Measurements from ENCODE around the gene SETBP1.

The SETBP1 gene

DNA sequence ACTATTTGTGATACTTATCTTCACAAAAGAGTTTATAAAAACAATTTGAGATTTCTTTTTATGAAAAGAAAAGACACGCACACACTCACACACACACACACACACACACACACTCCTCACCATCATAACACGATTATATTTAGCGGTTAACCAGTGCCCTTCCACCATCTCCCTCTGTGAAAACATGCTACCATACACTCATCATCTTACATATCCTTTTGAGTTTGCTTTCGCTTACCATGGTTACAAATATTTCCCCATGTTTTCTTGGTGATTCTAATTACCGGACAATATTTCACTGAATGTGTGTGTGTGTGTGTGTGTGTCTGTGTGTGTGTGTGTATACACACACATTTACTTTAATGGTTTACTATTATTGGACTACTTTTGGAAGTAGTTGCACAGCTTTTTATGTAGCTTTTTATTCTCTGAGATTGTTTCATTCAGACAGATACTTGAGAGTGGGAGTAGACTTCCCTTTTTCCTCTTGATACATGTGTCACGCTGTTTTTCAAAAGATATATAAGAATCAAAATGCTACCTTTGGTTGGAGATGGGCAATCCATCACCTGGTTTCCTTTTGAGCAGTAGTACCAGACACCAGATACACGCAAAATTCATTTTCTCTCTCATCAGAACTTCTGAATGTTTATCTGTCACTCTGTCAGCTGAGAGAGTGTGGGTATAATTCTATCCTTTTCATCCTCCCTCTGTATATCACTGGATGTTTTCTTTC is 138.1 kb downstream of the SETBP1 start:
- no peaks in the 10 kb centered on the region for H3K36me3 ChIP-seq
- no peak for DNase-seq
- no peaks in the 10 kb centered on the region for H3K9me3 ChIP-seq
- TF ChIP-seq, protein P1, sequence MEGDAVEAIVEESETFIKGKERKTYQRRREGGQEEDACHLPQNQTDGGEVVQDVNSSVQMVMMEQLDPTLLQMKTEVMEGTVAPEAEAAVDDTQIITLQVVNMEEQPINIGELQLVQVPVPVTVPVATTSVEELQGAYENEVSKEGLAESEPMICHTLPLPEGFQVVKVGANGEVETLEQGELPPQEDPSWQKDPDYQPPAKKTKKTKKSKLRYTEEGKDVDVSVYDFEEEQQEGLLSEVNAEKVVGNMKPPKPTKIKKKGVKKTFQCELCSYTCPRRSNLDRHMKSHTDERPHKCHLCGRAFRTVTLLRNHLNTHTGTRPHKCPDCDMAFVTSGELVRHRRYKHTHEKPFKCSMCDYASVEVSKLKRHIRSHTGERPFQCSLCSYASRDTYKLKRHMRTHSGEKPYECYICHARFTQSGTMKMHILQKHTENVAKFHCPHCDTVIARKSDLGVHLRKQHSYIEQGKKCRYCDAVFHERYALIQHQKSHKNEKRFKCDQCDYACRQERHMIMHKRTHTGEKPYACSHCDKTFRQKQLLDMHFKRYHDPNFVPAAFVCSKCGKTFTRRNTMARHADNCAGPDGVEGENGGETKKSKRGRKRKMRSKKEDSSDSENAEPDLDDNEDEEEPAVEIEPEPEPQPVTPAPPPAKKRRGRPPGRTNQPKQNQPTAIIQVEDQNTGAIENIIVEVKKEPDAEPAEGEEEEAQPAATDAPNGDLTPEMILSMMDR (IDR thresholded peaks at IDR 0.05; ENCODE audit: low read depth, low read length) = no peak
- H3K4me3 ChIP-seq (ENCODE audit: low read depth, low read length) = no peak overlapping the region
- no peaks in the 10 kb centered on the region for H3K27me3 ChIP-seq
- H3K4me1 ChIP-seq = no peaks in the 10 kb centered on the region

DNA sequence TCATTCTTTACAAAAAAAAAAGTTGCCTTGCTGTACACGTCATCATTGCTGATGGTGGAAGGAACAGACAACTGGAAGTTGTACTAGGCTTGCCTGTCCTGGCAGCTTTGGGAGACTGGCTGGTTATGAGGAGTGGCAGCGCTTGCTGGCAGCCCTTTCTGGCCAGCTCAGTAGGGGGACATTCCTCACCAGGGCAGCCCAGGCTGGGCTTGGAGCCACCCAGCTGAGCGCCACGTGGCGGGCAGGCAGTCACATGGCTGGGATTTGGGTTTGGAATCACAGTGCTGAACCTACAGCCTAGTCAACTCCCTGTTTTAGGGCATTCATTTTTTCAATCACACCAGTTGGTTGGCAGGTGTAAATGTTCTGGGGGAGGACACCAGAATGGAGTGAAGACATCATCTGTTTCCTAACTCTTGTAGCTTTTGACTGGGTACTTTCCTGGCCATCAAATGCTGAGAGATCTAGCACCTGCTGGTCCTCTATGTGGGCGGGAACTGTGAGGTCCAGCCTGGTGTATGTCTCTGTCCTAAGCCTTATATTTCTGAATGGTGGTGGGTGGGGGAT is 139.3 kb downstream of the SETBP1 start:
- Histone ChIP-seq H3K27me3 (no peaks in the 10 kb centered on the region), H3K9me3 (no peaks in the 10 kb centered on the region), H3K36me3 (no peaks in the 10 kb centered on the region), H3K4me3 (ENCODE audit: low read depth, low read length) (no peak overlapping the region), H3K4me1 (no peaks in the 10 kb centered on the region)
- TF ChIP-seq, protein P1 (IDR thresholded peaks at IDR 0.05; ENCODE audit: low read depth, low read length) = no peak
- no peak for DNase-seq

DNA sequence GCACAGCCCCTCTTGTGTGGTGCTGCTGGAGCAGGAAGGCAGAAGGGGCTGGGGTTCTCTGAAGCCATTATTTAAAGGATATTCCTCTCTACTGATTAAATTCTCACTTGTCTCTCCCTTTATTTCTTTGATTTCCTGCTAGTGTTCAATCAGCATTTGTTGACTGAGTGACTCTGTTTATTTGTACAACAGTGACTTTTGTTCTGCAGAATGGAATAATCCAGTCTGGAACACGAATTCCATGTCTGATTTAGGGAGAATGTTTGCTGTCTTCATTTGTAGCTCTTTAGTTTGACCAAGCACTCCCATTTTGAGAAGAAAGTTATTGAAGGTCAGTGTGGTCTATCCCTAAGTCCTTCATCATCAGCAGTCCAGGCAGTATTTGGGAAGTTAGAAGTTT is 141.2 kb downstream of the SETBP1 start:
- H3K36me3 ChIP-seq = no peaks in the 10 kb centered on the region
- no peak for DNase-seq
- H3K27me3 ChIP-seq = no peaks in the 10 kb centered on the region
- TF ChIP-seq, protein P1 (IDR thresholded peaks at IDR 0.05; ENCODE audit: low read depth, low read length) = no peak
- H3K4me1 ChIP-seq = no peaks in the 10 kb centered on the region
- no peaks in the 10 kb centered on the region for H3K9me3 ChIP-seq
- H3K4me3 ChIP-seq (ENCODE audit: low read depth, low read length) = no peak overlapping the region

DNA sequence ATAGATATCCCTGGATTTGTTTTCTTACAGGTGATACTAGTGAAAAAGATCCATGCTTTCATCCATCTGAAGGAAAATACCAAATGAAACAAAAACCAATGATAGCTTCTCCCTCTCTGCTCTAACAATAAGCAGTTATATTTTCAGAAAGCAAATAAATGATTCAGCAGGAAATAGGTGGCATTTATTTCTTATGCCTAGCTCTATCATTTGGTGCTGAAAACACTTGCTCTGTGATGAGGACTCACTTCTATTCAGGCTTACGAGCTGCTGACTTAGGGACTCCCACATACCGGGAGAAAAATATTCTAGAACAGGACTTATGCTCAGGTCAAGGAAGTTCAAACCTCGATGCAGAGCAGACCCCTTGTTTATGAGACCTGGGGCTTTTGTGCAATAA is 142.6 kb downstream of the SETBP1 start:
- Histone ChIP-seq H3K4me1 (no peaks in the 10 kb centered on the region), H3K9me3 (no peaks in the 10 kb centered on the region), H3K36me3 (no peaks in the 10 kb centered on the region), H3K27me3 (no peaks in the 10 kb centered on the region), H3K4me3 (ENCODE audit: low read depth, low read length) (no peak overlapping the region)
- no peak for DNase-seq
- TF ChIP-seq, protein P1 (IDR thresholded peaks at IDR 0.05; ENCODE audit: low read depth, low read length) = no peak

DNA sequence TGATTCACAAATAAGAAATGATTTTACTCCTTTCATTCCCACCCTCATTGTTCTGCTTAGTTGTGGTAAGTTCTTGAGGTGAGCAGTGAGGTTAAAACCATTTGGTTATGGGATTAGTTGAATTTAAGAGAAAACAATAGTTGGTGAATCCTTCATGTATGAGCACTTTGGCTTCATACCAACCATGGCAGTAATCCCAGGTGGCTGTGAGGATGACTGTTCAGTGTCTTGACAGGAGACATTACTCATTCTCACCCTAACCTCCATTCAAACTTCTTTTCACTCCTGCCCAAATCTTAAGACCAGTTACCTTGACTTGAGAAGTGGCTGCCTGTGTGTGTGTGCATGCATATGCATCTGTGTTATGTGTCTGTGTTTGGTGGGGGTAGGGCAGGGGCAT is 143.1 kb downstream of the SETBP1 start:
- Histone ChIP-seq H3K36me3 (no peaks in the 10 kb centered on the region), H3K27me3 (no peaks in the 10 kb centered on the region), H3K9me3 (no peaks in the 10 kb centered on the region), H3K4me3 (ENCODE audit: low read depth, low read length) (no peak overlapping the region), H3K4me1 (no peaks in the 10 kb centered on the region)
- TF ChIP-seq, protein P1 (IDR thresholded peaks at IDR 0.05; ENCODE audit: low read depth, low read length) = no peak
- DNase-seq = no peak

DNA sequence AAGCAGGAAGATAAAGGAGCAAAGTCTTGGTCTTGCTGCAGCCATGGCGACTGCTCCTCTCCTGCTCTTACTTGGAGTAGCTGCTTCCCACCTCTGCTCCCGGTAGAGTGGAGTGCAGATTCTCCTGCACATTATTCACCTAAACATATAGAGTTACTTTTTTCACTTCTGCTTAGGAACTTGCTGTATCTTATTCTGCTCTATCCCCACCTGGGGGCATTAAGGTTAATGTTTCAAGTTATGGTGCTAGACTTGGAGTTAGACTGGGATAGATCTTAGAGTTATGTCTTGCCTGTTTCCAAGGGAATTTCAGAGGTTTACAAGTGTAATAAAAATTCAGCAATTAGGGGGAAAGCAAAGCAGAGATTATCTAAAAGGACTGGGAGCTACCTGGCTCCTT is 144.2 kb downstream of the SETBP1 start:
- no peaks in the 10 kb centered on the region for H3K36me3 ChIP-seq
- no peak overlapping the region for H3K4me3 ChIP-seq (ENCODE audit: low read depth, low read length)
- H3K4me1 ChIP-seq = no peaks in the 10 kb centered on the region
- no peak for DNase-seq
- TF ChIP-seq, protein P1 (IDR thresholded peaks at IDR 0.05; ENCODE audit: low read depth, low read length) = no peak
- H3K27me3 ChIP-seq = no peaks in the 10 kb centered on the region
- no peaks in the 10 kb centered on the region for H3K9me3 ChIP-seq
